Measurements from ENCODE around the gene NCOR2.

NCOR2 gene

DNA sequence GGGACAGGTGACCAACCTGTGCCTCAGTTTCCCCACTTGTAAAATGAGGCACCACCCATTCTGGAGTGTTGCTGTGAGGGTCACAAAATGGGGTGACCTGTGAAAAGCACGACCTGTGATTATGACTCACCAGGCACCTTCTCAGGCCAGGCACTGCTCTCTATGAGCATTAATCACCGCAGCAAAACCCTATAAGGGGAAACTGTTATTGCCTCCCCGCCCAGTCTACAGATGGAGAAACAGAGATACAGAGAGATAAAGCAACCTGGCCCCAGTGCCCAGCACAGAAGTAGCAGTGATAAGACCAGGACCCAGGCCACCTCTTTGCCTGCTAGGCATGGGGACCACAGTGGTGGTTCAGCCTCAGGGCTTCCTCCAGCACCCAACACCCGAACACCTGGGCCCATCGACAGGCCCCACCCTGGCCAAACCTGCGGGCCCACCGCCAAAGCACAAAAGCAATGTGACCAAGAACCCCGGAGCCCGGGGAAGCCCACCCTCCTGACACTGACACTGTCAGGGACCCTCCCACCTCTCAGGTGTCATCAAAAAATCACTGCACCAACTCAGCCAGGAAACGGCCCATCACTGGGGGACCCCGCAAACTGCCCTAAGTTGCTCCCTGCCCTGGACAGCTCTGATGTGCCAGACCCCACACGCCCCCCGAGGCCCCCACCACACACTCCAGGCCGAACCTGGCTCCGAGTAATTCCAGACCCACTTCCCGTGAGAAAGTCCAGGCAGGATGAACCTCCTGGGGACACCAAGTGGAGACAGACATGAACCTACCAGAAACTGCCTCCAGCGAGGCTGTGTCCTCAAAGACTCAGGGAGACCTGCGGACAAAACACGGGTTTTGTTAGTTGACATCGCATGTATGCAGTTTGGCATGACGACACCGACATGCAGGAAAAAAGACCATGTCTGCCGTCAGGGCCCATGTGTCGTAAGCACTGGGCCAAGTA lies 32.4 kb downstream of the NCOR2 start:
- DNase-seq (ENCODE audit: low read depth) = no peak
- TF ChIP-seq, protein P1, sequence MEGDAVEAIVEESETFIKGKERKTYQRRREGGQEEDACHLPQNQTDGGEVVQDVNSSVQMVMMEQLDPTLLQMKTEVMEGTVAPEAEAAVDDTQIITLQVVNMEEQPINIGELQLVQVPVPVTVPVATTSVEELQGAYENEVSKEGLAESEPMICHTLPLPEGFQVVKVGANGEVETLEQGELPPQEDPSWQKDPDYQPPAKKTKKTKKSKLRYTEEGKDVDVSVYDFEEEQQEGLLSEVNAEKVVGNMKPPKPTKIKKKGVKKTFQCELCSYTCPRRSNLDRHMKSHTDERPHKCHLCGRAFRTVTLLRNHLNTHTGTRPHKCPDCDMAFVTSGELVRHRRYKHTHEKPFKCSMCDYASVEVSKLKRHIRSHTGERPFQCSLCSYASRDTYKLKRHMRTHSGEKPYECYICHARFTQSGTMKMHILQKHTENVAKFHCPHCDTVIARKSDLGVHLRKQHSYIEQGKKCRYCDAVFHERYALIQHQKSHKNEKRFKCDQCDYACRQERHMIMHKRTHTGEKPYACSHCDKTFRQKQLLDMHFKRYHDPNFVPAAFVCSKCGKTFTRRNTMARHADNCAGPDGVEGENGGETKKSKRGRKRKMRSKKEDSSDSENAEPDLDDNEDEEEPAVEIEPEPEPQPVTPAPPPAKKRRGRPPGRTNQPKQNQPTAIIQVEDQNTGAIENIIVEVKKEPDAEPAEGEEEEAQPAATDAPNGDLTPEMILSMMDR (conservative IDR thresholded peaks at IDR 0.05; ENCODE audit: low read length) = no peak
- H3K4me3 ChIP-seq (ENCODE audit: low read length) = no peak overlapping the region

DNA sequence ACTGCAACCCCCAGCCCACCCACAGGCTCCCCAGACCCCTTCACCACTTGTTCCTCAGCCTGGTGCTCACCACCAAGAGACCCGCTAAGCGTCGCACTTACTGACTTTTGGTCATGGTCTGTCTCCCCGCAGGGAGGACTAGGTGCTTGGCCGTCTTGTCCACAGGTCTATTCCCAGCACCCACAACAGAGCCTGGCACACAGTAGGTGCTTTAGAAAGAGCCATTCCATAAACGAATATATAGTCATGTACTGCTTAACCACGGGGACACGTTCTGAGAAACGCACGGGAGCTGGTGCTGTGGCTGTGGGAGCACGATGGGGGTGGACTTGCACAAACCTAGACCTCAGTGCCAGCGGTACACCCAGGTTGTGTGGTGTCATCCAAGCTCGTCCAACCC lies 34.0 kb downstream of the NCOR2 start:
- TF ChIP-seq, protein P1 (conservative IDR thresholded peaks at IDR 0.05; ENCODE audit: low read length) = no peak
- H3K4me3 ChIP-seq (ENCODE audit: low read length) = no peak overlapping the region
- no peak for DNase-seq (ENCODE audit: low read depth)

DNA sequence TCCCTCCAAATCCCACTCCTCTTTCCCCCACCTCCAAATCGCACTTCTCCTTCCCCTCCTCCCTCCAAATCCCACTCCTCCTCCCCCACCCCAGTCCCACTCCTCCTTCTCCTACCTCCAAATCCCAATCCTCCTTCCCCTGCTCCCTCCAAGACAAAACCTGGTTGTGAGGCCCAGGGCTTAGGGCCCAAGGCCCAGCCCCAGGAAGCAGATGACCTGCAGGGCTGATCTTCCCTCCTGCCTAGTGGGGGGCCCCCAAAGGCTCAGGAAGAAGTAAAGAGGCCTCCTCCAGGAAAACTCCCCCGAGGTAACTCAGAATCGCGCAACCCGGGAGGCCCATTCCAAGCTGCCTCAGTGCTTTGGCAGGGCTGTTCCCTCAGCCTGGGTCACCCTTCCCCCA lies 34.4 kb downstream of the NCOR2 start:
- no peak for DNase-seq (ENCODE audit: low read depth)
- no peak overlapping the region for H3K4me3 ChIP-seq (ENCODE audit: low read length)
- TF ChIP-seq, protein P1 (conservative IDR thresholded peaks at IDR 0.05; ENCODE audit: low read length) = no peak

DNA sequence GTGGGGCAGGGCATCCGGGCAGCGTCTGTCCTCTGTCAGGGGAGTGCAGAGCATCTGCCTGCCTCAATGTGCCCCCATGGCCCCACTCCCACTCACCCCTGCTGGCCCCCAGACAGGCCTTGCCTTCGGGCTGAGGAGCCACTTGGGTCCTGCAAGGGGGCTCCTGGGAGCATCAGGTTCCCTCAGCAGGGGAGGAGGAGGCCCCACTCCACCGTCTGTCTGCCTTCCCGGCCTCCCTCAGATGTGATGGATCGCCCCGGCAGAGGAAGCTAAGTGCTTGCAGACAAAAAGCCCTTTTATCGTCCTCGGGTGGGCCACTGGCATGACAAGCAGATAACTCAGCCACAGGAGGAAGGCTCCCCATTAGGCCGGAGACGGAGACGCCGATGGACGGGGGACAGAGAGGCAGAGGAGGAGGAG lies 35.1 kb downstream of the NCOR2 start:
- no peak overlapping the region for H3K4me3 ChIP-seq (ENCODE audit: low read length)
- TF ChIP-seq, protein P1 (conservative IDR thresholded peaks at IDR 0.05; ENCODE audit: low read length) = no peak
- no peak for DNase-seq (ENCODE audit: low read depth)

DNA sequence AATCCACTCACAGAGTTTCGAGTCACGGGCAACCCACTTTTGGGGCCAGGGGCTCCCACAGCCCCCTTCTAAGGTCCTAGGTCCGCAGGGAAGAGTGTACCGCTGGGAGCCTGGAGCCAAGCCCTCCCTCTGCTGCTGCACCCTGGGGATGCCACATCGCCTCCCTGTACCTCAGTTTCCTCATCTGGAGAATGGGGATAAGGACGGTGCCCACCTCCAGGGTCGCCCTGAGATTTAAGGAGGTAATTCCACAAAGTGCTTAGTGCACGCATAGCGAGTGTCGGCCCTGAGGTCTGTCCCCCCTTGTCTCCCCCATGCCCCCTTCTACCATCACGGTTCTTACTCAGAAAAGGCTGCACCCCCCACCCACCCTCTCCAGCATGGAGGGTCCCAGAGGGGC lies 35.5 kb downstream of the NCOR2 start:
- no peak for DNase-seq (ENCODE audit: low read depth)
- TF ChIP-seq, protein P1 (conservative IDR thresholded peaks at IDR 0.05; ENCODE audit: low read length) = no peak

DNA sequence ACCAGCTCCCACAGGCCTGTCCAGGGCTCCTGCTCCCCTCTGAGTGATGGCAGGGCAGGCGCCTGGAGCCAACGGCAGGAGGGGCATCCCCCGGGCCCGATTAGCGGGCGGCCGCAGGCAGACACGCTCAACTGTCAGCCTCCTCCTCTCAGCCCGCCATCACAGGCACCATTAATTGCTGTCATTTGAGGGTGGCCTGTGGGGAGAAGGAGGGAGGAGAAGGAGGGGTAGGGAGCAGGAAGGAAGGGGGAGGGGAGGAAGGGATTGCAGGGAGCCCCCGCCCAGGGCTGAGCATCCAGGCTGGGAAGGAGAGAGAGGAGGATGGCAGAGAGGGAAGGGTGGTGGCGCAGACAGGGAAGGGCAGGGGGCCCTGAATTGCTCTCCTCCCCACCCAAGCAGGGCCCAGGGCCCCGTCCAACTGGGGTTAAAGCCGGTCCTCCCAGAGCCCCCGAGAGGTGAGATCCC lies 36.1 kb downstream of the NCOR2 start:
- TF ChIP-seq, protein P1 (conservative IDR thresholded peaks at IDR 0.05; ENCODE audit: low read length) = no peak
- no peak overlapping the region for H3K4me3 ChIP-seq (ENCODE audit: low read length)
- DNase-seq (ENCODE audit: low read depth) = no peak

More for the DNA sequence above, 35.5 kb downstream of the NCOR2 start:
- H3K4me3 ChIP-seq (ENCODE audit: low read length) = no peak overlapping the region

Data from AG10803 (cell line).